Left lobe of liver (tissue), 2 donors: ENCODE data around the gene NEIL1. TPM values are rescaled to one million over a fixed set of nuclear protein-coding genes. Genes with fewer than 3 reads are reported as not detected.
"Not testable (repeated sequence)": the region's sequence is repeated elsewhere in the genome, so short reads cannot be mapped to it uniquely, and the experiment has no call there.

Experiments used
- ATAC-seq: fragments of 200-7000 bp; cut with Tn5 transposase; one replicate; pipeline ENCODE4 v1.9.1; 2020; ENCODE audit warnings: mild to moderate bottlenecking, moderate library complexity
- DNase-seq: peaks from one replicate; pipeline ENCODE4 v3.0.0-alpha.2; 2020; ENCODE audit warnings: low spot score
- total RNA-seq: library from RNA; stranded (reverse); gene quantifications from one replicate; pipeline ENCODE4 v1.2.1, GENCODE V29; 2021
- donor health status: DM: no; HTN: no; CAD: no; lungs with moderate emphysema.
- donor health status: DM: no; HTN: yes; CAD: no.

Gene NEIL1
- total RNA-seq, 1 donor from 2014 or later: 43.2 TPM

DNA sequence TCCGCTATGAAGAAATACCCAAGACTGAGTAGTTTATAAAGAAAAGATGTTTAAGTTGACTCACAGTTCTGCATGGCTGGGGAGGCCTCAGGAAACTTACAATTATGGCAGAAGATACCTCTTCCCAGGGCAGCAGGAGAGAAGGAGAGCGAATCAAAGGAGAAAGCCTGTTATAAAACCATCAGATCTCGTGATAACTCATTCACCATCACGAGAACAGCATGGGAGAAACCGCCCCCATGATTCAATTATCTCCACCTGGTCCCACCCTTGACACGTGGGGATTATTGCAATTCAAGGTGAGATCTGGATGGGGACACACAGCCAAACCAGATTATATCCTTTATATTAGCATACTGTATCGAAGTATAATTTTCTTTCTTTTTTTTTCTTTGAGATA, 14.7 kb upstream of the NEIL1 start:
- not testable (repeated sequence) for ATAC-seq, DNase-seq

DNA sequence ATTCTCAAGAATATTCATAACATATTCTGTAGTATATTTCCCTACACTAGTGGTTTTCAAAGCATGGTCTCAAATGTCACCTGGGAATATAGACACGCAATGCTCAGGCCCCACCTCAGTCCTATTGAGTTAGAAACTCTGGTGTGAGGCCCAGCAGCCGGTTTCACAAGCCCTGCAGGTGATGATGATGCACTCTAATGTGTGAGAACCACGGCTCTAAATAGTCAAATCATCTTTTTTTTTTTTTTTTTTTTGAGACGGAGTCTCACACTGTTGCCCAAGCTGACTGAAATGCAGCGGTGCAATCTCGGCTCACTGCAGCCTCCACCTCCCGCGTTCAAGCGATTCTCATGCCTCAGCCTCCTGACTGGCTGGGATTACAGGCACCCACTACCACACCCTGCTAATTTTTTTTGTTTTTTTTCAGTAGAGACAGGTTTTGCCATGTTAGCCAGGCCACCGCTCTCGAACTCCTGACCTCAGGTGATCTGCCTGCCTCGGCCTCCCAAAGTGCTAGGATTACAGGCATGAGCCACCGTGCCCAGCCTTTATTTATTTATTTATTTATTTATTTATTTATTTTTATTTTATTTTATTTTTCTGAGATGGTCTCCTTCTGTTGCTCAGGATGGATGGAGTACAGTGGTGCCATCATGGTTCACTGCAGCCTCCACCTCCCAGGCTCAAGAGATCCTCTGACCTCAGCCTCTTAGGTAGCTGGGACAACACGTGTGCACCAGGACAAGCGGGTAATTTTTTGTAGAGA, 13.0 kb upstream of the NEIL1 start:
- DNase-seq, ATAC-seq: not testable (repeated sequence)

DNA sequence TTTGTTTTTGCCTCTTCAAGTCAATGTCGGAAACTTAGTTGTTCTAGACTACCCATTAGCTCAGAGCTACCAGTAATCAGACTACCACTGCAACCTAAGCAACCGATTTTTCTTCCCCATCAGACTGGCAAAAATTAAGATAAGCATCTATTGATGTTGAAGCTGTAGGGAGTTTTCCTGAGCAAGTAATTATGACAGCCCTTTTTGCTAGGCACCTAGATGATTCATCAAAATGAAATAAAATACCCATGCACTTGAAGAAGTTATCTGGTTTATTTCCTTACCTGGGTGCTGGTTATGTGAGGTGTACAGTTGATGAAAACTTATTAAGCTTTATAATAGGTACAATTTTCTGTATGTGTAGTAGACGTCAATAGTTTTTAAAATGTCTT, 11.5 kb upstream of the NEIL1 start:
- DNase-seq (no peak), ATAC-seq (no peak)

DNA sequence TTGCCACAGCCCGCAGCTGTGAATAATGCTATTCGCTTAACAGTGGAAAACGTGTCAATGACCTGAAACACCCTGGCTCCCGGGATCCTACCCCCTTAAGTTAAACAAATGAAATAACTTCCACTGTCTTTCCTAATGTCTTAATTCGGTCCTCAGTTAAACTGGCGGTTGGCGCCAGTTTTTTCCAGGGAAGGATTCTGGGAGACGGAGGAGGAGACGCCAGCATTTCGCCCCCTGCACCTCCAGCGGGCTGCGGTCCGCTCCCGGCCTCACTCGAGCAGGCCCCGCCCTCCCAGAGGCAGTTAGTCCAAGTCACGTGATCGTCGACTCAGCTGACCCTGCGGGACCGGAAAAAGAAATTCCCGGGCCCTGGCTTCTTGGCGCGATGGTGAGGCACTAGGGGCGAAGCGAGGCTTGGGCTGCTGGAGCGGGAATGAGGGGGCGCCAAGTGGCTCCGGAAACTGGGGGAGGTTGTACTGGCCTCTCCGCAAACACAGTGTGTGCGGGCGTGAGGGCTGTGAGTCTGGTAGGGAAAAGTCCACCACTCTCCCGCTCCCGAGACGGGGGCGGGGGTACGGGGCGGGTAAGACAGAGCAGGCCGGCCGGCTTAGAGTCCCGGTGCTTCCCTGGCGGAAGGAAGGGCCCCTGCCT, 11.0 kb upstream of the NEIL1 start, which contains the start of gene COMMD4:
TSS of gene COMMD4 (plus strand) at position 359 of the 651 bp plus-strand sequence. CDS start at position 386, 27 bp downstream.
- ATAC-seq (peak; percentile 96), DNase-seq (peak; percentile 96)

DNA sequence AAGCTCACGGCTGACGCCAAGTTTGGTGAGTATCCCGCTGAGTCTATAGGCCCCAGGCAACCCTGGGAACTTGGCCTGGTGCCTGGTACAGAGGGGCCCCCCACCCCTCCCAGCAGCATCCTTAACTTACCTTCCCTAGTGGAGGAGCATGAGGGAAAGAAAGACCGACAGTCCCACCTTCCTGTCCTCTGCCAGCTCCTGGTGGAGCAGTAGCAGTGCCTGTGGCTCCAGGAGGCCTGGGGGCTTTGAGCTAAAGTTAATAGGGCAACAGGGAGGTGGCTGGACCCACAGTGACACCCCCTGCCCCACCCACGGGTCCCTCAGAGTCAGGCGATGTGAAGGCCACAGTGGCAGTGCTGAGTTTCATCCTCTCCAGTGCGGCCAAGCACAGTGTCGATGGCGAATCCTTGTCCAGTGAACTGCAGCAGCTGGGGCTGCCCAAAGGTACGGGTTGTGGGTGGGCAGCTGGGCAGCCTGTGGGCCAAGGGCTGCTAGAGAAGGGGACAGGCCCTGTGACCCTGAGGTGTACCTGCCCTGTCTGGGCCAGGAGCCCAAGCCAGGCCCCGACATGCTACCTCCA, 8.1 kb upstream of the NEIL1 start:
- DNase-seq (no peak), ATAC-seq (no peak)

DNA sequence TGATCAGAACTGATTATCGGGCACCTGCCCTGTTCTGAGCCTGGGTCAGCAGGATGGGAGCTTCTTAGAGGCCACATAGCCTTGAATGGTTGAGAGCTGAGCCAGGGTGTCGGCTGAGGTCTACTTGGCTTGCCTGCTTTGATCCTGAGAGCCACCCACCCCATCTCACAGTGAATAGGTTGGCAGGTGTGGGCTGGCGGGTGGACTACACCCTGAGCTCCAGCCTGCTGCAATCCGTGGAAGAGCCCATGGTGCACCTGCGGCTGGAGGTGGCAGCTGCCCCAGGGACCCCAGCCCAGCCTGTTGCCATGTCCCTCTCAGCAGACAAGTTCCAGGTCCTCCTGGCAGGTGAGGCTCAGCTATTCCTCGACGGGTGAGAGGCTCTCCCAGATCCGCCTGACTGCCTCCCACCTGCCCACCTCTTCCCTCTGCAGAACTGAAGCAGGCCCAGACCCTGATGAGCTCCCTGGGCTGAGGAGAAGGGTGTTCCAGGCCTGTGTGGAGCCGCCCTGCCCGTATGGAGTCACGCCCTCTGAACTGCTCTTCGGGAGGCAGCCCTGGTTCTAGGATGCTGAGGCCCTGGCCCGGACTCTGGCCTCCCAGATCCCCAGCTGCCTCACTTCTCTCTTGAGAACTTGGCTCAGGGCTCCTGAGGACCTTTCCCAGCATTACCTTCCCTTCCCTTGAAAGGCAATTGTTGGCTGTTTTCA, 7.2 kb upstream of the NEIL1 start:
- DNase-seq (no peak), ATAC-seq (no peak)

DNA sequence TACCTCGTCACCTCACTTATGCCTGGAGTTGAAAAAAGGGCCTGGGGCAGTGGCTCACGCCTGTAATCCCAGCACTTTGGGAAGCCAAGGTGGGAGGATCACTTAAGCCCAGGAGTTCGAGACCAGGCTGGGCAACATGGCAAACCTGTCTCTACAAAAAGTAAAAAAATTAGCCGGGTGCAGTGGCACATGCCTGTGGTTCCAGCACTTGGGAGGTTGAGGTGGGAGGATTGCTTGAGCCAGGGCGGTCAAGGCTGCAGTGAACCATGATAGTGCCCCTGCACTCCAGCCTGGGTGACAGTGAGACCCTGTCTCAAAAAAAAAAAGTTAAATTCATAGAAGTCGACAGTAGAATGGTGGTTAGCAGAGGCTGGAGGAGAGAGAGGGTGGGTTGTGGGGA, 4.6 kb upstream of the NEIL1 start:
- DNase-seq (no peak), ATAC-seq (no peak)

DNA sequence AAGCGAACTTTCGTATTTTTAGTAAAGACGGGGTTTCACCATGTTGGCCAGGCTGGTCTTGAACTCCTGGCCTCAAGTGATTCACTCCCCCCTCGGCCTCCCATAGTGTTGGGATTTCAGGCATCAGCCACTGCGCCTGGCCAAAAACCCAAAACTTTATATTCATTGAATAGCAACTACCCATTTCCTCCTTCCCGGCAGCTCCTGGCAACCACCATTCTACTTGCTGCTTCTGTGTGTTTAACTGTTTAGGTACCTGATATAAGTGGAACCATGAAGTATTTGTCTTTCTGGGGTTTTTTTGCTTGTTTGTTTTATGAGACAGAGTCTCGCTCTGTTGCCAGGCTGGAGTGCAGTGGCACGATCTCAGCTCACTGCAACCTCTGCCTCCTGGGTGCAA, 2.9 kb upstream of the NEIL1 start:
- not testable (repeated sequence) for ATAC-seq, DNase-seq

DNA sequence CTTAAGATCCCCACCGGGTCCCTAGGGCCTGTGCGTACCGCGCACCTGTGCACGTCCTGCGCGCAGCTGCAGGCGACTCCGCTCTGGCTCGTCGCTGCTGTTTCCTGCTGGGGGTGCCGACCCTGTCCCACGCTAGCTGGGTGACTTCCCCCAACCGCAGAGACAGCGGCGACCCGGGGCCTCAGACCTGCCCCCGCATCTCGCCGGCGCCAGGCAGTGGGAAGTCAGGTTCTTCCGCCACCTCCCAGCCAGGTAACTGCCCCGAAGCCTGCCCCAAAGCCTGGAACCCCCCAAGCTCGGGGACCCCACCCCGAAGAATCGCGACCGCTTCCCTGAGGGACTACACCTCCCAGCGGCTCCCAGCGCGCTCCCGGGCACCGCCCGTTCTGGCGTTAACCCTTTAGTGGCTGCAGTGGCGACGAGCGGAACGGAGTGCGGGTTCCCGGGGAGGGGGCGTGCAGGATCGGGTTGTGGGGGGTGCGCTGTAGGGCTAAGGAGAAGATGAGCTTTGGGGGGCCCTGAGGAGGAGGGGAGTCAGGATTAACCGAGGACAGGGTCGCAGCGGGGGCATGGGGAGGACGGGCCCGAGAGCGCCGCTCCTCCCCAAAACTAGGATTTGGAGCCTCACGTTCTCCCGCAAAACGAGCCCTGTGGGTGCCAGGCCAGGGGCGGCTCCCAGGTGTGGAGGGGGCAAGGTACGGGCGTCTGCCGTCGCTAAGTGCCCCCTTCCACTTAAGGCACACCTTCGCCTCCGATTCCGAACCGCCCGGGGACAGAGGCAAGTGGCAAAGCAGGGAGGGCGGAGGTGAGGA, 589 bp downstream of the NEIL1 start:
- DNase-seq (peak; percentile 82), ATAC-seq (peak; percentile 85)

DNA sequence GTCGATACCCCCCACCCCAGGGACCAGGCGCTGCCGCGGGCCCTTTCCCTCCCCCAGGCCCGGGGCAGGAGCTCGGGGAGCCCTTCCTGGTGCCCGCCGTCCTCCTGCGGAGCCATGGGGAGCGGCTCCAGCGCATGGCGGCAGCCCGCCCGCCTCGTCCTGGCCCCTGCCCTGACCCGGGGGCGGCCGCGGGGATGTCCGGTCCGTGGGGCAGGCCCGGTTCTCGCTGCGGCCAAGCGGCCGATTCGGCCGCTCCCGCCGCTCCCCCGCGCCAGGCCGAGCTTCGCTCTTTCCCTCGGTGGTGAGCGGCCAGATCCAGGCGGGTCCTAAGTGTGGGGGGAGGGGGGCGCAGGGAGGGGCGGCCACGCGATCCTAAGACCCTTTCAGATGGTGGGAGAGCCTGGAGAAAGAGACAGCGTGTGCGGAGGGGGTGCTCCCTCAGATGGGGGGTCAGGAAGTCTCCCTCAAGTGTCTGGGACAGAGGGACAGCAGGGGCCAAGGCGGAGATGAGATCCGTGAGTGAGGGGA, 1.3 kb downstream of the NEIL1 start:
- ATAC-seq (peak; percentile 57), DNase-seq (no peak)

DNA sequence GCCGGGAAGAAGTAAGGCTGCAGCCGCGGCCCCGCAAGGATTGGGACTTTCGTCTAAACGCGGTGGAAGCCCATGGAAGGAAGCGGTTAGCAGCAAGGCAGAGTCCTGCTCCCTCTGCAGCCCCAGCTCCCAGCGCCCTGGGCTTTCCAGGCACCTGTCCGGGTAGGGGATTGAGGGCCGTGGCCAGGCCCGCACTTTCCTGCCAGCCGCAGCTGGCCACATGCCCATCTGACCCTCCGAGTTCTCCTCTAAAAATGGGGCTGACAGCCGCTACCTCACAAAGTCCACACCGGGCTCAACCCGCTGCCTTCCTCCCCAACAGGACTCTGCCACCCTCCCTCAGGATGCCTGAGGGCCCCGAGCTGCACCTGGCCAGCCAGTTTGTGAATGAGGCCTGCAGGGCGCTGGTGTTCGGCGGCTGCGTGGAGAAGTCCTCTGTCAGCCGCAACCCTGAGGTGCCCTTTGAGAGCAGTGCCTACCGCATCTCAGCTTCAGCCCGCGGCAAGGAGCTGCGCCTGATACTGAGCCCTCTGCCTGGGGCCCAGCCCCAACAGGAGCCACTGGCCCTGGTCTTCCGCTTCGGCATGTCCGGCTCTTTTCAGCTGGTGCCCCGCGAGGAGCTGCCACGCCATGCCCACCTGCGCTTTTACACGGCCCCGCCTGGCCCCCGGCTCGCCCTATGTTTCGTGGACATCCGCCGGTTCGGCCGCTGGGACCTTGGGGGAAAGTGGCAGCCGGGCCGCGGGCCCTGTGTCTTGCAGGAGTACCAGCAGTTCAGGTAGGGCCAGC, 1.9 kb downstream of the NEIL1 start:
- ATAC-seq (peak; percentile 27), DNase-seq (no peak)

DNA sequence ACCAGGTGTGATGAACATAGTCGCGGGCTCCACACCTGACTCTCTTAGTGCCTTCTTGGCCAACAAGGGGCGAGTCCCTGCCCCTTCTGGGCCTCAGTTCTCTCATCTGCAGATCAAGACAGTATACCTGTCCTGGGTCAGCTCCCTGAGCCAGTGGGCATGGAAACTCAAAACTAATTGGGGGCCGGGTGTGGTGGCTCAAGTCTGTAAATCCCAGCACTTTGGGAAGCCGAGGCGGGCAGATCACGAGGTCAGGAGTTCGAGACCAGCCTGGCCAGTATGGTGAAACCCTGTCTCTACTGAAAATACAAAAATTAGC, 2.5 kb downstream of the NEIL1 start:
- not testable (repeated sequence) for ATAC-seq, DNase-seq

DNA sequence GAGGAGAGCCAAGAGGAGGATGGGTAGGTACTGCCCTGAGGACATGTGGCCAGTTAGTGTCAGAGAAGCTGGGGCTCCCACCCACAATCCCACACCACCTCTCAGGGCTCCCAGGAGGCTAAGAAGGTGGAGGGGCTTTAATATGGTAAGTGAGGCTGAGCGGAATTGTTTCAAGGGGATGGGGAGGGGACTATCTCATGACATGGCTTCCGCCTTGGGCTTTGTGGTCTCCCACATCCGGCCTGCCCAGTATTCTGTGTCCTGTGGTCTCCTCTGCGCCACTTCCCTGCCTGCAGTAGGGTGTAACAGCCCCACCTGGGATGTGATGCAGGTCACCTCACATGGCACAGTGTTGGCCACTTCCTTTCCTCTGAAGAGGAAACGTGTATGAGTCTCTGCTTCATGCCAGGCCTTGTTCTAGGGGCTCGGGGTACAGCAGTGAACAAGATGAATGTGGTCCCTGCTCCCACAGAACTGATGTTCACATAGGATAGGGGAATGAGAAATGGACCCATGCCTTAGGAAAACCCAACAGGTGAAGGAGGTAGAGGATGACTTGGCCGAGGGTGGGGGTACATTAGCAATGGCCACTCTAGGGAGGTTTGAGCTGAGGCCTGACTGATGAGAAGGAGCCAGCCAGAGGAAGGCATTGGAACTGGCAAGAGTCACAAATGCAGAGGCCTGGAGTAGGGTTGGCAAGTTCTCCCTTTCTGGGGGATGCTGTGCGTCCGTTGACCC, 3.2 kb downstream of the NEIL1 start:
- ATAC-seq: no peak

DNA sequence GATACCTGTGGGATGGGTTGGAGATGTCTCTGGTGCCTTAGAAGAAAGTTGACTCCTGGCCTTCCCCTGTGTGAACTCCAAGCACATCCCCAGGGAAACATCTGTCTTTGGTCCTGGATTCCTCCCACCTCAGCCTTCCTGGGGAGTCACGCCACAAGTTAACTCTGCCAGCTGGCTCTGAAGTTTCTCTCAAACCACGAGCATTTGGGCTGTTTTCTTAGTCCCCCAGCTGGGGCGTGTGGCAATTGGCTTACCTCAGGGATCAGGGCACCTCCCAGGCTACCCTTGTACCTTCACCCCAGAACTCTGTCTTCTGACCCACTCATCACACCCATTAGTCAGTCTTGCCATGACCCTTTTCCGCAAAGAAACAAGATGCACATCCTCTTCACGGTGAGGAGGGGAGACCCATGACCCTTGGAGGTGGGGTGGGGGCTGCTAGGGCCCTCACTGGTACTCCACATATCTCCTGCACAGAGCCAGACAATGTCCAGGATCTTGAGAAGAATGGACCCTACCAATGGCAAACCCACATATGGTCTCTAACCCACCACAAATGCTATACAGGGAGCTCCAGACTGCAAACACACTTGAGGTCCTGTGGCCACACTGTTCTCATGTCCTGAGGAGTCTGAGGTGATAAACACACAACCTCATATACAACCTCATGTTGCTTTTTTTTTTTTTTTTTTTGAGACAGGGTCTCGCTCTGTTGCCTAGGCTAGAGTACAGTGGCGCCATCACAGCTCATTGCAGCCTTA, 3.9 kb downstream of the NEIL1 start:
- DNase-seq: no peak
- ATAC-seq: no peak

More for the DNA sequence above, 3.2 kb downstream of the NEIL1 start:
- no peak for DNase-seq

DNA sequence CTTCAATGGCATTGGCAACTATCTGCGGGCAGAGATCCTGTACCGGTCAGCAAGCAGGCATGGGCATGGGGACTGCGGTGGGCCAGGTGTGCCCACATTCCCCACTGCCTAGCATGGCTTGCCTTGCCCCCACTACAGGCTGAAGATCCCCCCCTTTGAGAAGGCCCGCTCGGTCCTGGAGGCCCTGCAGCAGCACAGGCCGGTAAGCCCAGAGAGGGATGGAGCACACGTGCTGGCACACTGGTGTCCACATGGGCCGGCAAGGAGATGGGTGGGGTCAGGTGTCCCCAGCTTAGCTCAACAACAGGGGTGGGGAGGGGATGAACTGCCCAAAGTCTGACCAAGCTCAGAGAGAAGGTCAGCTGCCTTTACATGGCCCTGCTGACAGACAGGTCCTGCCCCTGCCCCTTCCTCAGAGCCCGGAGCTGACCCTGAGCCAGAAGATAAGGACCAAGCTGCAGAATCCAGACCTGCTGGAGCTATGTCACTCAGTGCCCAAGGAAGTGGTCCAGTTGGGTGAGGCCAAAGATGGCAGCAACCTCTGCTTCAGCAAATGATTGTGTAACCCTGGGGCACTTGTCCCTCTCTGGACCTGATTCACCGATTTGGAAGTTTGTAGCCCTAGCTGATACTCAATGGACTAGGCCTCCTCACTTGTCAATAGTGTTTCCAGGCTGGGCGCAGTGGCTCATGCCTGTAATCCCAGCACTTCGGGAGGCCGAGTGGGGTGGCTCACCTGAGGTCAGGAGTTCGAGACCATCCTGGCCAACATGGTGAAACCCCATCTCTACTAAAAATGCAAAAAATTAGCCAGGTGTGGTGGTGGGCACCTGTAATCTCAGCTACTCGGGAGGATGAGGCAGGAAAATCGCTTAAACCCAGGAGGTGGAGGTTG, 5.6 kb downstream of the NEIL1 start:
- no peak for DNase-seq
- ATAC-seq: no peak

DNA sequence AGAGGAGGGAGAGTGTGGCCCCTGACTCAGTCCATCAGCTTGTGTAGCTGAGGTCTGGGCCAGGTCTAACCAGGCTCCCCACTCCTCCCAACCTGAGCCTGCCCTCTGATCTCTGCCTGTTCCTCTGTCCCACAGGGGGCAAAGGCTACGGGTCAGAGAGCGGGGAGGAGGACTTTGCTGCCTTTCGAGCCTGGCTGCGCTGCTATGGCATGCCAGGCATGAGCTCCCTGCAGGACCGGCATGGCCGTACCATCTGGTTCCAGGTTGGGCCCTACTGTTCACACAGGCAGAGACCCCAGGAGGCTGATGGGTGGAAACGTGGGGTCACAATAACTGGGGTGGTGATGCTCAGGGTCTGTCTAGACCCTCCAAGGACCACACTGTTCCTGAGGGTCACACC, 6.8 kb downstream of the NEIL1 start:
- ATAC-seq (peak; percentile 84), DNase-seq (peak; percentile 83)

DNA sequence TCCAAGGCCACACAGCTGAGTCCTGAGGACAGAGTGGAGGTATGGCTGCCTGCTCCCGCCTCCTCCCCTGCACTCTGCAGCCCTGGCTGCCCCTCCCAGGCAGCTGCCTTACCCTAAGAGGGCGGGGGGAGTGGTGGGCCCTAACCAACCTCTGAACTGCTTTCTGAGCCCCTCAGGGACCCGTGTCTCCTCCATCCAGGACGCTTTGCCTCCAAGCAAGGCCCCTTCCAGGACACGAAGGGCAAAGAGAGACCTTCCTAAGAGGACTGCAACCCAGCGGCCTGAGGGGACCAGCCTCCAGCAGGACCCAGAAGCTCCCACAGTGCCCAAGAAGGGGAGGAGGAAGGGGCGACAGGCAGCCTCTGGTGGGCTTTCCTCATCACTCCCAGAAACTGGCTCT, 7.6 kb downstream of the NEIL1 start:
- ATAC-seq (no peak), DNase-seq (no peak)
